GM11168 (cell line): Measurements from ENCODE around the gene ALKBH8.
"Not testable (repeated sequence)": the region's sequence is repeated elsewhere in the genome, so short reads cannot be mapped to it uniquely, and the experiment has no call there.

Source experiments
- in situ Hi-C: fragments of 300-500 bp; cut with MboI; formaldehyde crosslinking; loops from one replicate; pipeline ENCODE4 v1.12.0; 2022; ENCODE audit warnings: low sequenced_read_pairs; ENCODE audit not compliant: unreplicated experiment

The ALKBH8 gene

GRCh38 chr11:107579169-107579568 is 13.6 kb upstream of the ALKBH8 start:
- in situ Hi-C loops = not testable (repeated sequence)

GRCh38 chr11:107577346-107577711 is 11.8 kb upstream of the ALKBH8 start:
- in situ Hi-C loops = no loop called here

- in situ Hi-C loops = not testable (repeated sequence)
Measured at GRCh38 chr11:107576497-107577345, 11.2 kb upstream of the ALKBH8 start.

- in situ Hi-C loops = no loop called here
Measured at GRCh38 chr11:107573438-107573837, 7.9 kb upstream of the ALKBH8 start.

- in situ Hi-C loops = no loop called here
Measured at GRCh38 chr11:107570015-107570414, 4.5 kb upstream of the ALKBH8 start.

- in situ Hi-C loops = loop anchor here (10.0 kb wide), 1 partner anchor 117 kb away; no protein-coding TSS in a partner anchor
Measured at GRCh38 chr11:107567739-107568335, 2.3 kb upstream of the ALKBH8 start.

- in situ Hi-C loops = loop anchor here (10.0 kb wide), 1 partner anchor 118 kb away; no protein-coding TSS in a partner anchor
Measured at GRCh38 chr11:107566569-107566968, 1.0 kb upstream of the ALKBH8 start.

- in situ Hi-C loops = loop anchor here (10.0 kb wide), 1 partner anchor 119 kb away; no protein-coding TSS in a partner anchor
Measured at GRCh38 chr11:107565955-107566501, 493 bp upstream of the ALKBH8 start.

GRCh38 chr11:107564877-107565218 is 687 bp downstream of the ALKBH8 start:
- in situ Hi-C loops = loop anchor here (10.0 kb wide), 1 partner anchor 120 kb away; no protein-coding TSS in a partner anchor

GRCh38 chr11:107563702-107564101 is 1.8 kb downstream of the ALKBH8 start:
- in situ Hi-C loops = loop anchor here (10.0 kb wide), 1 partner anchor 121 kb away; no protein-coding TSS in a partner anchor

- in situ Hi-C loops = loop anchor here (10.0 kb wide), 1 partner anchor 122 kb away; no protein-coding TSS in a partner anchor
Measured at GRCh38 chr11:107562647-107563208, 2.8 kb downstream of the ALKBH8 start.

- in situ Hi-C loops = loop anchor here (10.0 kb wide), 1 partner anchor 123 kb away; no protein-coding TSS in a partner anchor
Measured at GRCh38 chr11:107561688-107562087, 3.8 kb downstream of the ALKBH8 start.

GRCh38 chr11:107550304-107550703 is 15.2 kb downstream of the ALKBH8 start:
- in situ Hi-C loops = no loop called here

- in situ Hi-C loops = no loop called here
Measured at GRCh38 chr11:107549954-107550285, 15.6 kb downstream of the ALKBH8 start.

GRCh38 chr11:107549253-107549953 is 16.1 kb downstream of the ALKBH8 start:
- in situ Hi-C loops = no loop called here

- in situ Hi-C loops = no loop called here
Measured at GRCh38 chr11:107547961-107548360, 17.6 kb downstream of the ALKBH8 start.

GRCh38 chr11:107545101-107545514 is 20.4 kb downstream of the ALKBH8 start:
- in situ Hi-C loops = no loop called here

- in situ Hi-C loops = no loop called here
Measured at GRCh38 chr11:107538821-107539220, 26.7 kb downstream of the ALKBH8 start.

- in situ Hi-C loops = no loop called here
Measured at GRCh38 chr11:107538239-107538638, 27.3 kb downstream of the ALKBH8 start.

GRCh38 chr11:107537155-107537554 is 28.4 kb downstream of the ALKBH8 start:
- in situ Hi-C loops = not testable (repeated sequence)
